Raji (cell line): ENCODE measurements around the gene SSX2IP.

Source experiments
- POLR2A ChIP-seq: IDR thresholded peaks from 2 replicates; pipeline ENCODE4 v1.6.1; 2011; ENCODE audit warnings: low read depth, low read length, control low read depth; ENCODE audit not compliant: insufficient read depth

The SSX2IP gene

DNA sequence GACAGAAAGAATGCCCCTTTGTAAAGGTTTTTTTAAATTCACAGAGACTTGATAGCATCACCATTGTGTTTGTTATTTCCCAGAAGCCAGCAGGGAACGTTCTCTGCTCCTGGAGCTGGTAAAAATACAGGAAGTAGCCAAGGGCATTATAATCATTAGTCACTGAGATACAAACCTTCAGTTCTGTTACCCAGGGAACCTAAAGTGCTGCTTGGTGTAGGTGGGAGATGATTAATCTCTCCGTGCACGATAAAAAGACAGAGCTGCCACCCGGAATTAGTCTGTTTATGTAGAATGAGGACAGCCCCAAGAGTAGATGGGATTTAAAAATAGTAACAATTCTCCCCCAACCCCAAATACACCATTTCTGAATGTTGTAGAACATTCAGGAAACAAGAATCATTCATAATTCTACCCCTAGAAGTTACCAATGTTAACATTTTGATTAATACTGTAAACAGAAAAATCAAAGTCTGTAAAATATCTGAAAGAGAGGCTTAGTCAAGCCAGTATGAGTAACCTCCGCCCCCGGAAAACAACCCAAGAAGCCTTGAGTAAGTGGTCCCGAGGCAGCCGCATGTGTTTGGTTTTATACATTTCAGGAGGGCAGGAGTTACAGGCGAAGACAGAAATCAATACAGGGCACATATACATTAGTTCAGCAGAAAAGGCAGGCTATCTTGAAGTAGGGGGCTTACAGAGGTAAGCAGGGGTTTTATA, 70.7 kb downstream of the SSX2IP start:
- no peak for TF ChIP-seq POLR2A

DNA sequence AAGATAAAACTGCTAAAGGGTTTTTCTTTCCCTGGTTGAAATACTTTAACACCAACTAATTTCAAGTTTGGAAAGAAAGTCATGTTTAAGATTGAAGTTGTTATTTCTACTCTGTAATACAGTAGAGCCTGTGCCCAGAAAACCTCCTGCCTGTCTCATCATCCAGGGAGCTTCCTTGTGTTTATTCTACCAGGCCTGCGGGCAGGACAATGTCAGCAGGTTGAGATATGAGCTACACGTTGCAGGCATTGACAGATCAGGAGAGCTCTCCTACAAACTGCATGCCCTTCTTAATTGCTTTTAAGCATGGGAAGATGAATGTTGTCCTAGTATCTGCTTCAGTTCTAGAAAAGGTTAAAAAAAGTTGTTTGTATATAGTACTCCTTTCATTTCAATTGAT, 72.9 kb downstream of the SSX2IP start:
- TF ChIP-seq POLR2A, result no peak

DNA sequence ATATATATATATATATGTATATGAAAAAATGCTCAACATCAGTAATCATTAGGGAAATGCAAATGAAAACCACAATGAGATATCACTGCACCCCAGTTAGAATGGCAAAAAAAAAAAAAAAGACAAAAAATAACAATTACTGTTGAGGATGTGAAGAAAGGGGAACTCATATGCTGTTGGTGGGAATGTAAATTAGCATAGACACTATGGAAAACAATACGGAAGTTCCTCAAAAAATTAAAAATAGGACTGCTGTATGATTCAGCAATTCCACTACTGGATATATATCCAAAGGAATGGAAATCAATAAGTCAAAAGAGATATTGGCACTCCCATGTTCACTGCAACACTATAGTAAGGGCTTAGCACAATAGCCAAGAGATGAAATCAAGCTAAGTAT, 74.5 kb downstream of the SSX2IP start:
- no peak for TF ChIP-seq POLR2A

DNA sequence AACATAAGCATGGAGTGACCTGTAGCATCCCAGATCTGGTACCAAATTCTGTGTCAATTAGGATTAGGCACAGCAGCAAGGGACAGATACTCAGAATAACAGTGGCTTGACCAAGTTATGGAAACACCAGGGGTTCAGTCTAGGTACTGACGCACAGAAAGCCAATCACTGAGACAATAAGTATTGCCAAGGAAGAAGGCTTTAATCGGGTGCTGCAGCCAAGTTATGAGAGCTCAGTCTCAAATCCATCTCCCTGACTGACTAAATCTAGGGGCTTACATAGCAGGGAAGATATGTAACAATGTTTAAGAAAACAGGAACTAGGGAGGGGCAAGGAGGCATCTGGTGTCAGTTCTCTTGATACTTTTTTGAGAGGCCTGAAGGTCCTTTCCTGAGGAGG, 76.4 kb downstream of the SSX2IP start:
- TF ChIP-seq POLR2A, result no peak

DNA sequence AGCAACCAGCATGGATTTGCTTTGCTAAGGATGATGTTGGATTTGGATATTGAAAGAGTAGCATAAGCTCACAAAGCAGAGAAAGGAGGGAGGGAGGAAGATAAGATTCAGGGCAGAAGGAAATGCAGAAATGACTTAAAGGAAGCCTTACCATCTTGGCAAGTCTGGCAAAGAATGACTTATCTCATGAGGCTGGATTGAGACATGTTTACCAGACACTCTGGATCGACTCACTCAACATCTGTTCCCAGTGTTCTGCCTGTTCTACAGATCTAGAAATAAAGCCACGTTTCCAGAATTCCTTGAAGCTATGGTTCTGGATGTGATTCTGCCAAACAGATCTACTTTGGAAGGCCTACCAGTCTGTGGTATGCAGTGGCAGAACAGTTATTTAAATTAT, 77.2 kb downstream of the SSX2IP start:
- no peak for TF ChIP-seq POLR2A

DNA sequence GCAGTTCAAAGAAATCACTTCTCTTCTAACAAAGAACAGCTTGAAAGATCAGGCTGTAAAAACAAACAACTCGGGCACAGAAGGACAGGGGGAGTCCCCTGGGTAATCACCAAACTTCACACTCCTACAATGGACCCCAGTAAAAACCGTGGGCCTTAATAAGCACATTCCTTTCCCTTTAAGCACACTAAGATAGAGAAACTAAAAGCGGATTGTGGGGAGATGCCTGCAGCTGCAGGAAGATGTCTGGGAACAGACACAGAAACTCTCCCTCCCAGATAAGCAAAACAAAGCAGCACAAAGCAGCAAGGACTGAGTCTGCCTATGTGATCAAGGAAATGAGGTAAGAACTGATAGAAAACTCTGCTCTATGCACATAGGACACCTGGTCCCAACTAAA, 78.5 kb downstream of the SSX2IP start:
- TF ChIP-seq POLR2A, result no peak

DNA sequence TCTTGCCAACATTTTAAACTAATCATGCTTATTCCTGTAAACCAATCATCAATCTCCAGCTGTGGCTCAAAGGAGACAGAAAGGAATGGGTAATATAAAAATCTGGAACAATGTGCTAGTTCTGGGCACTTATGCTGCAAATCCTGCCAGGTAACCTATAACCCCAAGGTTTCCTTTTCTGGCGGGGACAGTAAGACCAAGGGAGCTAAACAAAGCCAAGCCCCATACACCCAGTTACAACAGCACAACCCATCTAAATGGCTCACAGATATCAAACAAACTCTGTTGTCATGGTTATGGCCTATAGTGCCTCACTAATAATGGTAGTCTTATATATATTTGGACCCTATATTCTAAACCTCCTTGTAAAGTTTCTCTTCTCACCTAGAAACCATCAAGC, 79.2 kb downstream of the SSX2IP start:
- no peak for TF ChIP-seq POLR2A

DNA sequence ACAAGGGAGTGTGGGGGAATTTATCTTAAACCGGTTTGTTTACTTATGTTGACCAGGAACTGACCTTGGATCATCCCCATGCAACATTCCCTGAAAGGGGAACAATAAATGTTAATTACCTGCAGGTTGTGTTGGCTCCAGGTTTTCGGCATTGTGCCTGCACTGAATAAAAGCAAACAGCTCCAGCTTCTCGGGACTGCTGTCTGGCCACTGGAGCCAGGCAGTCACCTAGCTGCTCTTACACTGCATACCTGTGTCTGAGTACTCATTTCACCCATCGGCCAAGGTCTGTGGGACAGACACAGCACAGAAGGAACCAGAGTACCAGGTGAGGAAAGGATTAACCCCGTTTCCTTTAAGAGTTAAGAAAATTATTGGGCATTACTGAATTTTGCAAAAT, 83.3 kb downstream of the SSX2IP start:
- no peak for TF ChIP-seq POLR2A

DNA sequence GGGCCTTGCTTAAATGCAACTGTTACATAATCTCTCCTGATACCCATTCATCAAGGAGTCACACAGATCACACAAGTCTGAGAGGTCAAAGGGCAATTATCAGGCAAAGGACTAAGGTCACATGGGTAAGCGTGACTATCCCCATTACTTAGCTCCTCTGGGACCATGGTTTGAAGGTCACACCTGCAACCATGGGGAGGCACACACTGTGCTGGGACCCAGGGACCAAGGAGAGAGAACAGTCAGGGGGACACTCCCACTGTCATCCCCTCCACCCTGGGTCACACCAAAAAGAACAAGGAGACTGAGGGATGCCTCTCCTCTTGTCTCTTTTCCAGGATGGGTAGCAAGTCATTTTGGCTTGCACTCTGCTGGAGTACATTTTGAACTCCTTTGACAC, 85.1 kb downstream of the SSX2IP start:
- no peak for TF ChIP-seq POLR2A

DNA sequence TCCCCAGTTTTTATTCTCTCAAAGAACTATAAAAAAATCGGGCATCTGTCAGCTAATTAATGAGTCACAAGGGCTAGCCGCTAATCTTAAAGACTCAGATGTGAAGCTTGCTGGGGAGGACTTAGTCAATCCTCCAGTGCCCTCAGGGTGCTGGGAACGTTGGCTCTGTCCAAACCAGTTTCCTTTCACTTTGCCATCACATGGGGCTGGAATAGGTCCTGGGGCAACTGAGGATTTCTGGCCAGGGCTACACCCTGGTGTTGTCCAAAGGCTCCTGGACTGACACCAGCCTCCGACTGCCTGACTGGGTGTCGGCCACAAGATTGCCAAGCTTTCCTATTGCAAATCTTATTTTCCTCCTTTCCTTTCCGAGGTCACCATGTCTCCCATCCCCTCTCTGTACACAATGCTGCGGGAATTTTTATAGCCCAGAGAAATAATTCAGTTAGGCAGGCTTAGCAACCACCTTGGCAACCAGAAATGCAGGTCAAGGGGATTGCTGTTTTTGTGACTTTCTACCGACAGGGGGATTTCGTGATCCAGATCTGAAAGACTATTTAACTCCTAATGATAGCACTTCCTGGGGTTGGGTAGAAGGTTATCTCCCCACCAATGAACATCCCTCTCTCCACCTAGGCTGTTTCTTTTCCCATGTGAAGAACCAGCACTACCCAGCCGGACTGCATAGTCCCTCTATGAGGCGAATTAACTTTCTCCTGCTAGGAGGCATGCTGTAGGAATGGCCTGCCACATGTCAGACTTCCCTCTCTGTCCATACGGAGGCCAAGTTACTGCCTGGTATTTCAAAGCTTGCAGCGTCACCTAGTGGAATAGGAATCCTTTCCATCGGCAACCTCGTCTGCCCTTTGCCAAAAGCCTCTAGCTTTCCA, 86.1 kb downstream of the SSX2IP start:
- no peak for TF ChIP-seq POLR2A

DNA sequence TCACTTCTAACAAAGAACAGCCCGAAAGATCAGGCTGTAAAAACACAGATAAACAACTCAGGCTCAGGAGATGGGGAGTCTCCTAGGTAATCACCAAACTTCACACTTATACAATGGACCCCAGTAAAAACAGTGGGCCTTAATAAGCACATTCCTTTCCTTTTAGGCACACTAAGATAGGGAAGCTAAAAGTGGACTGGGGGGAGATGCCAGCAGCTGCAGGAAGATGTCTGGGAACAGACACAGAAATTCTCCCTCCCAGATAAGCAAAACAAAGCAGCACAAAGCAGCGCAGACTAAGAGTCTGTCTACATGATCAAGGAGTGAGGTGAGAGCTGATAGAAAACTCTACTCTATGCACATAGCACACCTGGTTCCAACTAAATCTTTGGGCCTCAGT, 87.0 kb downstream of the SSX2IP start:
- no peak for TF ChIP-seq POLR2A

DNA sequence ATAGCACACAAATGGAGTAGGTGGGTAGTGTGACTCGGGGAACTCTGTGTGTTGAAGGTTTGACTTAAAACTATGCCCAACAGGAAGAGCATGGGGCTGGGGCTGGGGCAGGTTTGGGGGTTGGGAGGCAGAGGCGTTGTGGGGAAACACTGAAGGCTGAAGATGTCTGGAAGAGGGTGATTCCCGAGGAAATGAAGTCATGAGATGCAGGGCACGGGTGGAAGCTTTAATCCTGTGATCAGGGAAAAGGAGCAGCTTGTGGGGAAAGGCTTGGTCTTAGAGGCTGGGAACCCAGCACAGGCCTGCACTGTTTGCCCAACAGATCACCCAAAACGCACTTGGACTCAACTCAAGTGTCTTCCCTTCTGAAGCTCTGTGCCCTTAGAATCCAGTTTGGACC, 89.5 kb downstream of the SSX2IP start:
- no peak for TF ChIP-seq POLR2A

DNA sequence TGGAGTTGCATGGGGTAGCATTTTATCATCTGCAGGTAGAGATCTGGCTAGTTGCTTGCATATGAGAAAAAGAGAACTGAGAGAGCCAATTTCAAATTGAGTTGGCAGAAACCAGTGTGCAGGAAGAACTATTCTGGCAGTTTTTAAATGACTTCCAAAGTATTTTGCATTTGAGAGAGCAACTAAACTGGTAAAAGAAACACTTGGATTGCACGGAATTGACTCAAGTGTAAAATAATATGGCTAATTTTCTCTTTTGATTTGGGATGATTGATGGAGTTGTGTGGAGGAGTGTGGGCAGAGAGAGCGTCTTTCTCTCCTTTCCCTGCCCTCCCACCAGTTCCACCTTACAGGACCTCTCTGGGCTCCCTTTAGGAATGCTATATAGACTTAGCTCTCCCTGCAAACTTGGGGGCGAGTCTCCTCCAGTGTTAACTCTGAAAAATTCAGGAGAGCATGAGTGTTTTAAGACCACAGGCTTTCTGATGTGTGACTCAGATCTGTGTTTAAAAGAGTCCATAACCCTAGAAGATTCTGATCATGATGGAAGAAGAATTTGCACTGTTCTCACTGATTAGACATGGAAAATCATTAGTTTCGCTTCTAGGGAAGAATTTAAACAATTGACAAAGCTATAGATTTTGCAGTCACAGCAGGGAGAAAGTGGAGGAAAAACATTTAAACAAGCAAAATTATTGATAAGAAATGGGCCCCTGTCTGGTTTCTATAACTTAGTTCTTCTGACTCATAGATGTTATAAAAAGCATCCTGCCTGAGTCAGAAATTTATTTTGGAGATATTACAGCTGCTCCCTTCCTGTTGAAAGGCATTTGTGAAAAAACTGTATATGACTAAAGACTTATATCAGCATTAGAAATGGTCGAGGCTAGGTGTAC, 91.2 kb downstream of the SSX2IP start:
- no peak for TF ChIP-seq POLR2A

DNA sequence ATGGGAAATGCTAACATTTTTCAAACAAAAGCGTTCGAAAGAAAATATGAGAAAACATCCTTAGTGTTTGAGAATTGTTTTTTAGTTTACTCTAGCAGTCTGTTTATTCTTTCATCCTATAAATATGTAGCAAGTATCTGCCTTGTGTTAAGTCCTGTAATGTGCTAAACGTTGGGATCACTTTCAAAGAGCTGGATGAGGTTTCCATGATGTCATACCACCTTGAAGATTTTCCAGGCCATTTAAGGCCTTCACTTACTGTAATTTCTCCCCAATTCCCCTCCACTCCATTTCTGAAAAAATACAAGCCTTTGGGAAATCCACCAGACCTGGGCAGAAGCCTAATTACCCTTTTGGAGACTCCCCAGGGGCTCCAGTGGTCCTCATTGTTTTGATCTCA, 91.8 kb downstream of the SSX2IP start:
- TF ChIP-seq POLR2A, result no peak

DNA sequence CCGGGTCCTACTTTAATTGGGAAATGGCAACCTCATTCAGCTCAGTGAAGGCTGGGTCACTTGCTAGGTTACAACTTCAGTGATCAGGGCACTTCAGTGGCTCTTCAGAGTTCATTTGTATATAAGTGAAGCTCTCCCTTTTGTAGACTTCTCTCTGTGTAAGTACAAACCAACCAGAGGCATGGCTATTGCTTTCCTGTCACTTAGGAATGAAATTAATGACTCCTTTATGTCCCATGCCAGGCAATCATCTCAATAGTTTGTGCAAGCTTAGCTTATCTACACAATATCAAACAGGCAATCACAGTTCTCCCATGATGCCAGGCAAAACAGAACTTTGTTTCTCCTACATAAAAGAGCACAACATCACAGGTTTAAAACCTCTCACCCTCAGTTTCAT, 93.2 kb downstream of the SSX2IP start:
- no peak for TF ChIP-seq POLR2A
